GM23248 (cell line): ENCODE measurements around the gene ADAMTSL3. TPM values are rescaled to one million over a fixed set of nuclear protein-coding genes. Genes with fewer than 3 reads are reported as not detected.

ENCODE experiments used
- DNase-seq: peaks from one replicate; pipeline ENCODE4 v3.0.0-alpha.2; 2015
- H2AFZ ChIP-seq: fragments of 200-600 bp; sonication (generic); 2 replicates; pipeline ENCODE4 v1.6.1; 2016; ENCODE audit warnings: antibody characterized with exemption
- H3F3A ChIP-seq: fragments of 200-600 bp; sonication (generic); 2 replicates; pipeline ENCODE4 v1.6.1; 2016; ENCODE audit warnings: mild to moderate bottlenecking, antibody characterized with exemption, mixed run types; ENCODE audit not compliant: insufficient read depth
- H3K27ac ChIP-seq: fragments of 200-600 bp; sonication (generic); 2 replicates; pipeline ENCODE4 v1.5.1; 2016; ENCODE audit warnings: mild to moderate bottlenecking
- H3K27me3 ChIP-seq: fragments of 200-600 bp; sonication (generic); replicated peaks from 2 replicates; pipeline ENCODE4 v1.6.1; 2016; ENCODE audit warnings: mild to moderate bottlenecking; ENCODE audit not compliant: insufficient read depth
- H3K36me3 ChIP-seq: fragments of 200-600 bp; sonication (generic); 2 replicates; pipeline ENCODE4 v1.6.1; 2016; ENCODE audit warnings: low read depth, mild to moderate bottlenecking
- H3K4me1 ChIP-seq: fragments of 200-600 bp; sonication (generic); 2 replicates; pipeline ENCODE4 v1.6.1; 2016; ENCODE audit warnings: mild to moderate bottlenecking; ENCODE audit not compliant: insufficient read depth
- H3K4me2 ChIP-seq: fragments of 200-600 bp; sonication (generic); one replicate; pipeline ENCODE4 v1.6.1; 2016; ENCODE audit warnings: mild to moderate bottlenecking; ENCODE audit not compliant: unreplicated experiment
- H3K4me3 ChIP-seq: fragments of 200-600 bp; sonication (generic); 2 replicates; pipeline ENCODE4 v1.5.1; 2016; ENCODE audit warnings: mild to moderate bottlenecking
- H3K79me2 ChIP-seq: fragments of 200-600 bp; sonication (generic); 2 replicates; pipeline ENCODE4 v1.6.1; 2016; ENCODE audit warnings: mild to moderate bottlenecking; ENCODE audit not compliant: insufficient read depth
- H3K9ac ChIP-seq: fragments of 200-600 bp; sonication (generic); 2 replicates; pipeline ENCODE4 v1.6.1; 2016; ENCODE audit warnings: mild to moderate bottlenecking
- H3K9me2 ChIP-seq: fragments of 200-600 bp; sonication (generic); 2 replicates; pipeline ENCODE4 v1.6.1; 2016; ENCODE audit warnings: mixed run types, mild to moderate bottlenecking, moderate library complexity; ENCODE audit not compliant: insufficient read depth
- H3K9me3 ChIP-seq: fragments of 200-600 bp; sonication (generic); one replicate; pipeline ENCODE4 v1.6.1; 2017; ENCODE audit warnings: low read depth
- H4K20me1 ChIP-seq: fragments of 200-600 bp; sonication (generic); 2 replicates; pipeline ENCODE4 v1.6.0; 2016; ENCODE audit not compliant: insufficient read depth
- EZH2 ChIP-seq: fragments of 200-600 bp; sonication (generic); IDR thresholded peaks from 2 replicates; pipeline ENCODE4 v1.6.1; 2018; ENCODE audit warnings: antibody characterized with exemption, mild to moderate bottlenecking; ENCODE audit not compliant: insufficient read depth, poor library complexity, severe bottlenecking
- EZH2phosphoT487 ChIP-seq: fragments of 200-600 bp; sonication (generic); IDR thresholded peaks from 2 replicates; pipeline ENCODE4 v1.6.1; 2018; ENCODE audit warnings: antibody characterized with exemption, moderate library complexity, mild to moderate bottlenecking, low read depth; ENCODE audit not compliant: insufficient read depth
- WGBS, 2 experiments: methylation state at CpG; one replicate each; pipeline ENCODE4 v1.1.6; 2015 to 2017; ENCODE audit warnings: low lambda C conversion rate in 2 of 2, low coverage in 1 of 2; ENCODE audit errors: missing lambda C conversion rate in 2 of 2; 5-methylcytosine and 5-hydroxymethylcytosine counted together
- in situ Hi-C: fragments of 300-500 bp; cut with MboI; formaldehyde crosslinking; loops from 2 replicates; pipeline ENCODE4 v1.15.0; 2020
- polyA plus RNA-seq: library from polyadenylated mRNA; unstranded; fragments of >200 nt; fragmentation: Nextera tagmentation; extraction: Ambion mirVana; gene quantifications from 2 replicates; pipeline ENCODE4 v1.2.1, GENCODE V29; 2016
- total RNA-seq: library from RNA; depleted of rRNA; stranded (reverse); fragments of >200 nt; shearing (Covaris generic); gene quantifications from 2 replicates; pipeline ENCODE4 v1.2.3, GENCODE V29; 2014

Gene ADAMTSL3
- total and polyA plus RNA-seq, 2 experiments from 2014 or later: not detected

DNA sequence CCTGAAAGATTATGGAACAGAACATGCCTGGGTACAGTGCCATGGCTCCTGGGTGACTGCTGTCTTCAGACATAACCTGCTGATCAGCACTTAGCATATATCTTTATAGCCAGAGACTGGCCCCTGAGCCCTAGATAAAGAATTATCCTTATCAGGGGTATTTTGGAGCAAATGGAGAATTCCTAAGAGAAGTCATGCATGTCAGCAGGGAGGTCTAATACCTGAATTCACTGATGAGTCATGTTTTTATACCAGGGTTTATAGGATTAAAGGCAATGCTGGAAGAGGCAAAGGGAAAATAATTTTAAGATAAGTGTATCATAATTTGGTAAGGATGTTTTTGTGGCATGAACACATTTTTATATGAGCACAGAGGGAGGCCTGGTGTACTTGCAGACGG lies 159.8 kb downstream of the ADAMTSL3 start:
- in situ Hi-C loops: no loop called here
- H3K27ac ChIP-seq: no peak overlapping the region
- 0% methylated on average over 1 of the region's 1 CpG for WGBS, 2 experiments
- no peaks in the 10 kb centered on the region for H4K20me1 ChIP-seq
- no peaks in the 10 kb centered on the region for H3K36me3 ChIP-seq
- no peaks in the 10 kb centered on the region for H3K4me1 ChIP-seq
- H3K4me3 ChIP-seq: no peak overlapping the region
- no peaks in the 10 kb centered on the region for H3K79me2 ChIP-seq
- DNase-seq: no peak
- no peak for TF ChIP-seq EZH2
- TF ChIP-seq EZH2phosphoT487: no peak
- 0 out of 2 replicates have a peak, but pooled peaks cover 5% of the 10 kb centered on the region for H3K27me3 ChIP-seq
- no peaks in the 10 kb centered on the region for H3K9me2 ChIP-seq
- H3K9ac ChIP-seq: no peak overlapping the region
- no peak overlapping the region for H2AFZ ChIP-seq
- H3K4me2 ChIP-seq: no peak overlapping the region
- no peaks in the 10 kb centered on the region for H3F3A ChIP-seq
- H3K9me3 ChIP-seq: no peaks in the 10 kb centered on the region

DNA sequence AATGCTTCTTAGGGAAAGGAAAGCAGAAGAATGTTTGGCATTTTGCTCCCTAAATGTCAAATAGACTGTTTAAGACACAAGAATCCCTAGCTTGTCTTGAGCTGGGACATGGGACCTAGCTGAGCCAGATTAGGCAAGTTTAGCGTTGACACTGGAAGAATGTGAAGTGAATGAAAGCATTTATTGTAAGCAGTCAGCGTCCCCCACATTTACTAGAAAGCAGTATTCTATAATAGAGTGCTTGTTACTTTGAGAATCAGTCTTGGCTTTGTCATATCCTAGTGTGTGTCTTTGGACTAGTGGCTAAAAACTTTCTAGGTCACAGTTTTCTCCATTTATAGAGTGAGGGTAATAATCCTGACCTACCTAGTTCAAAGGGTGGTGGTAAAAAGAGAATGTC lies 161.6 kb downstream of the ADAMTSL3 start:
- Histone ChIP-seq H3F3A (no peaks in the 10 kb centered on the region), H3K27ac (no peak overlapping the region), H3K4me2 (no peak overlapping the region), H3K9ac (no peak overlapping the region), H3K79me2 (no peaks in the 10 kb centered on the region), H3K9me2 (no peaks in the 10 kb centered on the region), H2AFZ (no peak overlapping the region), H3K9me3 (no peaks in the 10 kb centered on the region), H3K27me3 (0 out of 2 replicates have a peak, but pooled peaks cover 5% of the 10 kb centered on the region), H3K36me3 (no peaks in the 10 kb centered on the region), H4K20me1 (no peaks in the 10 kb centered on the region), H3K4me3 (no peak overlapping the region), H3K4me1 (no peaks in the 10 kb centered on the region)
- in situ Hi-C loops: no loop called here
- 55 to 64% methylated on average over 2 of the region's 2 CpGs for WGBS, 2 experiments
- TF ChIP-seq EZH2phosphoT487: no peak
- TF ChIP-seq EZH2: no peak
- no peak for DNase-seq

DNA sequence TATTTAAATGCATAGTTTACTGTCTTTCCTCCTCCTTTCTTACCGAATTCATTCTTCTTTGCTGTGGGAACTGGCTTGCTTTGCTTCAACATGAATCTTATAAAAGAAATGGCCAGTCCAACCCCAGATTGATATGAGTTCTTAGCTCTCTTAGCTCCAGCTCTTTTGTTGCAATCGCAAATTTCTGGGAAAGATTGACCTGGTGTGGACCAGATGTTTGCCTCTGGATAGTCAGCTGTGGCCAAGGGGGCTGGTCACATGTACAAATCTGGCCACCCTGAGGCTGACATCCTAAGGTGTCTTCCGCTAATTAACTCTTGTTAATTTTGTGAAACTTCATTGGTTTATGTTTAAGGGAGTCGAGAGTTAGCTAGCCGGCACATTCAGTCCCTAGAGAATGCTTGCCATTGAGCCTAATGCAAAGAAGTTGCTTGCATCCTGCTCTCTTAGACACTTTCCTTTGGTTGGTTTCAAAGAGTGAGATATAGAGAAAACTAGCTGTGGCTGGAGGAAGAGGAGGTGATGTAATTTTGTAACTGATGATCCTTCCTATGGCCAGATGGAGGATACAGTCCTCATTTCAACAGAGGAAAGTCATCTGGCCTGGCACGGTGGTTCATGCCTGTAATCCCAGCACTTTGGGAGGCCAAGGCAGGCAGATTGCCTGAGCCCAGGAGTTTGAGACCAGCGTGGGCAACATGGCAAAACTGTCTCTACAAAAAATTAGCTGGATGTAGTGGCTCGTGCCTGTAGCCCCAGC lies 162.4 kb downstream of the ADAMTSL3 start:
- DNase-seq: no peak
- 54 to 55% methylated on average over 8 of the region's 8 CpGs for WGBS, 2 experiments
- in situ Hi-C loops: no loop called here

DNA sequence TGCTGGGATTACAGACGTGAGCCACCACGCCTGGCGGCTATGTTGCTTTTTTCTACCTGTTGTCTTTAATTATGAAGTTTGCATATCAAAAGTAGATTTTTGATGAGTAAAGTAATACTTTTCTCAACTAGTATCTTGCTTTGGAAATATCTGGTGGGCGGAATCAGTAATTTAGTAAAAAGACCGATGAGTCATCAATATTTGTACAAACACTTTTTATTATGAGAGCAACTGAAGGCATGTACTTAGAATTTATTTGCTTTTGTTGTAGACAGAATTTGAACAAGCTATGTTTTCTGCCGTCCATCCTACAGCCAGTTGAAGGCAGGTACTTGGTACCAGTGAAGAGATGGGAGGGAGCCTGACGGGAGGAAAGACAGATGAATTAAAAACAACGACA lies 164.7 kb downstream of the ADAMTSL3 start:
- no peak for DNase-seq
- H3K27ac ChIP-seq: no peak overlapping the region
- no peaks in the 10 kb centered on the region for H3K4me1 ChIP-seq
- H3K9me2 ChIP-seq: no peaks in the 10 kb centered on the region
- H2AFZ ChIP-seq: no peak overlapping the region
- H3F3A ChIP-seq: no peaks in the 10 kb centered on the region
- 72 to 73% methylated on average over 8 of the region's 8 CpGs for WGBS, 2 experiments
- no peaks in the 10 kb centered on the region for H3K9me3 ChIP-seq
- 0 out of 2 replicates have a peak, but pooled peaks cover 5% of the 10 kb centered on the region for H3K27me3 ChIP-seq
- no peak overlapping the region for H3K4me3 ChIP-seq
- no peak overlapping the region for H3K4me2 ChIP-seq
- TF ChIP-seq EZH2phosphoT487 (no peak), EZH2 (no peak)
- in situ Hi-C loops: no loop called here
- H3K9ac ChIP-seq: no peak overlapping the region
- no peaks in the 10 kb centered on the region for H3K36me3 ChIP-seq
- no peaks in the 10 kb centered on the region for H3K79me2 ChIP-seq
- no peaks in the 10 kb centered on the region for H4K20me1 ChIP-seq

More for the DNA sequence above, 162.4 kb downstream of the ADAMTSL3 start:
- Histone ChIP-seq H3K9ac (no peak overlapping the region), H2AFZ (no peak overlapping the region), H3K4me1 (no peaks in the 10 kb centered on the region), H3F3A (no peaks in the 10 kb centered on the region), H3K9me3 (no peaks in the 10 kb centered on the region), H3K4me2 (no peak overlapping the region), H3K27ac (no peak overlapping the region), H4K20me1 (no peaks in the 10 kb centered on the region), H3K36me3 (no peaks in the 10 kb centered on the region), H3K27me3 (0 out of 2 replicates have a peak, but pooled peaks cover 5% of the 10 kb centered on the region), H3K79me2 (no peaks in the 10 kb centered on the region), H3K4me3 (no peak overlapping the region), H3K9me2 (no peaks in the 10 kb centered on the region)
- TF ChIP-seq EZH2 (no peak), EZH2phosphoT487 (no peak)
